DND-41 (cell line): ENCODE data around the gene PCID2.

Experiments used
- ATAC-seq: fragments of 200-7000 bp; cut with Tn5 transposase; 3 replicates; pipeline ENCODE4 v1.9.1; 2021; ENCODE audit warnings: low read depth; ENCODE audit not compliant: insufficient read depth
- DNase-seq: peaks from one replicate; pipeline ENCODE4 v3.0.0-alpha.2; 2020
- H2AFZ ChIP-seq: 2 replicates; pipeline ENCODE4 v1.6.0; 2012; ENCODE audit warnings: low read depth, low read length
- H3K27ac ChIP-seq: 2 replicates; pipeline ENCODE4 v1.5.1; 2012; ENCODE audit warnings: low read length, inconsistent platforms
- H3K27me3 ChIP-seq: fragments of 200-600 bp; sonication (generic); 2 replicates; pipeline ENCODE4 v1.6.0; 2012; ENCODE audit warnings: low read length, mild to moderate bottlenecking, inconsistent platforms; ENCODE audit not compliant: insufficient read depth, poor library complexity
- H3K36me3 ChIP-seq: 2 replicates; pipeline ENCODE4 v1.5.1; 2012; ENCODE audit warnings: low read length, inconsistent platforms; ENCODE audit not compliant: insufficient read depth
- H3K4me1 ChIP-seq: 2 replicates; pipeline ENCODE4 v1.5.1; 2012; ENCODE audit warnings: mild to moderate bottlenecking, low read length; ENCODE audit not compliant: insufficient read depth
- H3K4me2 ChIP-seq: 2 replicates; pipeline ENCODE4 v1.6.0; 2012; ENCODE audit warnings: mild to moderate bottlenecking, moderate library complexity, low read length, inconsistent platforms; ENCODE audit not compliant: insufficient read depth
- H3K4me3 ChIP-seq, 2 experiments: fragments of 200-600 bp in 1 of 2; shearing (Covaris generic) in 1 of 2; 2 replicates each; pipeline ENCODE4 v1.5.1; 2012 to 2016; ENCODE audit warnings: inconsistent platforms in 2 of 2, low read length in 2 of 2, mild to moderate bottlenecking in 2 of 2, low read depth in 1 of 2, moderate library complexity in 1 of 2
- H3K79me2 ChIP-seq: 2 replicates; pipeline ENCODE4 v1.6.0; 2012; ENCODE audit warnings: low read length, inconsistent platforms; ENCODE audit not compliant: insufficient read depth
- H3K9ac ChIP-seq: 2 replicates; pipeline ENCODE4 v1.6.0; 2012; ENCODE audit warnings: low read depth, mild to moderate bottlenecking, inconsistent platforms, low read length, moderate library complexity
- H3K9me3 ChIP-seq: 2 replicates; pipeline ENCODE4 v1.5.1; 2012; ENCODE audit warnings: low read length, moderate library complexity, mild to moderate bottlenecking, inconsistent platforms; ENCODE audit not compliant: insufficient read depth, severe bottlenecking
- H4K20me1 ChIP-seq: 2 replicates; pipeline ENCODE4 v1.6.0; 2012; ENCODE audit warnings: low read length; ENCODE audit not compliant: insufficient read depth
- EZH2 ChIP-seq: IDR thresholded peaks from 3 replicates; pipeline ENCODE4 v1.6.1; 2012; ENCODE audit warnings: borderline replicate concordance, low read depth, mild to moderate bottlenecking, moderate library complexity, low read length, inconsistent platforms; ENCODE audit not compliant: severe bottlenecking
- TF ChIP-seq, protein P1 (sequence below): IDR thresholded peaks from 2 replicates; pipeline ENCODE4 v1.5.1; 2012; ENCODE audit warnings: borderline replicate concordance, low read length, moderate library complexity, mild to moderate bottlenecking; ENCODE audit not compliant: poor library complexity, severe bottlenecking; ENCODE audit errors: extremely low read depth

PCID2 gene

GRCh38 chr13:113209336-113209758, 878 bp upstream of the PCID2 start, which contains the start of gene CUL4A:
TSS of gene CUL4A (plus strand) at chr13:113209613. CDS start at chr13:113209628, 15 bp downstream.
- ATAC-seq (peak; percentile 55), DNase-seq (peak; percentile 78)
- Histone ChIP-seq H3K36me3 (peaks cover 46% of the 10 kb centered on the region), H3K4me3 (peak within 1 kb of the TSS; percentile 83 to 88), H3K9ac (peak within 1 kb of the TSS; percentile 99), H3K4me1 (peaks cover 68% of the 10 kb centered on the region), H3K27ac (peak within 1 kb of the TSS; percentile 99), H4K20me1 (peaks cover 57% of the 10 kb centered on the region), H3K79me2 (peaks cover 91% of the 10 kb centered on the region), H3K9me3 (no peaks in the 10 kb centered on the region), H2AFZ (peak within 1 kb of the TSS; percentile 91), H3K27me3 (no peaks in the 10 kb centered on the region), H3K4me2 (peak within 1 kb of the TSS; percentile 84)
- no peak for TF ChIP-seq EZH2
- TF ChIP-seq, protein P1, sequence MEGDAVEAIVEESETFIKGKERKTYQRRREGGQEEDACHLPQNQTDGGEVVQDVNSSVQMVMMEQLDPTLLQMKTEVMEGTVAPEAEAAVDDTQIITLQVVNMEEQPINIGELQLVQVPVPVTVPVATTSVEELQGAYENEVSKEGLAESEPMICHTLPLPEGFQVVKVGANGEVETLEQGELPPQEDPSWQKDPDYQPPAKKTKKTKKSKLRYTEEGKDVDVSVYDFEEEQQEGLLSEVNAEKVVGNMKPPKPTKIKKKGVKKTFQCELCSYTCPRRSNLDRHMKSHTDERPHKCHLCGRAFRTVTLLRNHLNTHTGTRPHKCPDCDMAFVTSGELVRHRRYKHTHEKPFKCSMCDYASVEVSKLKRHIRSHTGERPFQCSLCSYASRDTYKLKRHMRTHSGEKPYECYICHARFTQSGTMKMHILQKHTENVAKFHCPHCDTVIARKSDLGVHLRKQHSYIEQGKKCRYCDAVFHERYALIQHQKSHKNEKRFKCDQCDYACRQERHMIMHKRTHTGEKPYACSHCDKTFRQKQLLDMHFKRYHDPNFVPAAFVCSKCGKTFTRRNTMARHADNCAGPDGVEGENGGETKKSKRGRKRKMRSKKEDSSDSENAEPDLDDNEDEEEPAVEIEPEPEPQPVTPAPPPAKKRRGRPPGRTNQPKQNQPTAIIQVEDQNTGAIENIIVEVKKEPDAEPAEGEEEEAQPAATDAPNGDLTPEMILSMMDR: no peak

DNA sequence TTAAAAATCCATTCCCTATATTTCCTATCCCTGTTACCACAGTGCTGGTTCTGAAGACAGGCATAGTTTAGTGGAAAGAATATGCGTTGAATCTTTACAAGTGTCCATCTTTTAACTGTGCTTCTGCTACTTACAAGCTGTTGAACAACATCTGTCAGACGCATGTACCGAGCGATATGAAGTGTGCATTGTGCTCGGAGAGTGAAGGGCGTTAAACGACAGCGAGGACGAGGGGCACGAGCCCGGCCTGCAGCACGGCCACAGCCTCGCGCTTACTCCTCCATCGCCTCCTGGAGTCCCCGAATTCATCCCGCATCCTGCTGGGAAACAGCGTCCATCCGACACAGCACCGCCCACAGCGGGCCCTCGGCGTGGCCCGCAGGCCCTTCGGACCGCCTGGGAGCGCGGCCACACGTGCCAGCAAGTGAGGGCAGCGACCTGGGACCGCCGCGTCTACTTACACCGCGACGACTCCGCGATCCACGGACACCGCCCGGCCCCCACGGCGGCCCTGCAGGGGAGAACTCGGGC, 514 bp downstream of the PCID2 start:
- peak overlapping the region; percentile 99 for H3K9ac ChIP-seq
- DNase-seq (peak; percentile 23), ATAC-seq (peak; percentile 11)
- H2AFZ ChIP-seq: peak overlapping the region; percentile 83
- H3K27me3 ChIP-seq: no peaks in the 10 kb centered on the region
- H3K36me3 ChIP-seq: peaks cover 48% of the 10 kb centered on the region
- peak overlapping the region; percentile 99 for H3K27ac ChIP-seq
- peak overlapping the region; percentile 84 for H3K4me2 ChIP-seq
- H3K4me1 ChIP-seq: peaks cover 72% of the 10 kb centered on the region
- TF ChIP-seq EZH2: no peak
- TF ChIP-seq, protein P1: no peak
- peaks cover 57% of the 10 kb centered on the region for H4K20me1 ChIP-seq
- H3K79me2 ChIP-seq: peaks cover 91% of the 10 kb centered on the region
- no peaks in the 10 kb centered on the region for H3K9me3 ChIP-seq
- H3K4me3 ChIP-seq: peak overlapping the region; percentile 78 to 88

DNA sequence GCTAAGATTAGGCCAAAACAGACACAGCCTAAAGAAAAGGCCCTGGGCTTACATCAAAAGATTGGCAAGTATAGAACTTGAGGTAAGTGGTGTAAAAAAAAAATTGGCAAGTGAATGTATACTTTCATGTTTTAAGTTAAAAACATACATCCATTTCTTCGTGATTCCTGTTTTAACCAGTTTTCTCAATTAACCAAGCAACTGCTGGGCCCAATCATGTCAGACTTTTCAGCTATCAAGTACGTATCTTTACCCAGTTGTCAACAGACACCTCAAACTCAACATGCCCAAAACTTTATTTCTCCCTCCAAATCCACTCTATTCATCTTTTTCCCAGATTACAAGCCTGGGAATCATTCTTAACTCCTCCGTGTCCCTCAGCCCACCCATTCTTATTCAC, 1.0 kb downstream of the PCID2 start:
- Histone ChIP-seq H3K36me3 (peaks cover 48% of the 10 kb centered on the region), H3K4me2 (peak overlapping the region; percentile 84), H3K4me3 (peak overlapping the region; percentile 78 to 88), H4K20me1 (peaks cover 55% of the 10 kb centered on the region), H3K4me1 (peaks cover 68% of the 10 kb centered on the region), H3K27ac (peak overlapping the region; percentile 99), H3K9me3 (no peaks in the 10 kb centered on the region), H3K9ac (peak overlapping the region; percentile 99), H2AFZ (peak overlapping the region; percentile 83; the same call in 1 of the 2 replicates), H3K27me3 (no peaks in the 10 kb centered on the region), H3K79me2 (peaks cover 91% of the 10 kb centered on the region)
- ATAC-seq (no peak), DNase-seq (no peak)
- TF ChIP-seq, protein P1: no peak
- no peak for TF ChIP-seq EZH2
